Posterior cingulate gyrus (tissue), 11 donors: ENCODE results near the gene GSK3B.
A peak's percentile ranks its signal among the peaks of the same experiment; 100 is the strongest.
"Not testable (repeated sequence)": the region's sequence is repeated elsewhere in the genome, so short reads cannot be mapped to it uniquely, and the experiment has no call there.

Experiments
- DNase-seq, 10 donors: peaks; one replicate each; pipeline versions ENCODE4 v3.0.0 to v3.0.0-alpha.2; 2020 to 2021; ENCODE audit warnings: mixed read lengths in 3 of 10
- intact Hi-C: fragments of 100-400 bp; cut with DNase I; formaldehyde crosslinking; loops from one replicate; pipeline ENCODE4 v1.15.1; 2023

GSK3B gene

GRCh38 chr3:120059081-120059864 lies 35.0 kb downstream of the GSK3B start:
- no peak for DNase-seq
- intact Hi-C loops = no loop called here

- intact Hi-C loops = no loop called here
- DNase-seq = no peak
Observed at GRCh38 chr3:120057626-120058025, 36.6 kb downstream of the GSK3B start.

GRCh38 chr3:120057029-120057428 lies 37.2 kb downstream of the GSK3B start:
- intact Hi-C loops = no loop called here
- no peak for DNase-seq

- intact Hi-C loops = not testable (repeated sequence)
Observed at GRCh38 chr3:120053647-120054046, 40.6 kb downstream of the GSK3B start.

GRCh38 chr3:120052677-120053076 lies 41.6 kb downstream of the GSK3B start:
- no peak for DNase-seq

More at GRCh38 chr3:120053647-120054046, 40.6 kb downstream of the GSK3B start:
- DNase-seq = not testable (repeated sequence)

GRCh38 chr3:120052225-120052624 lies 42.0 kb downstream of the GSK3B start:
- intact Hi-C loops = no loop called here
- DNase-seq = no peak

More at GRCh38 chr3:120052677-120053076, 41.6 kb downstream of the GSK3B start:
- intact Hi-C loops = no loop called here

GRCh38 chr3:120051570-120051969 lies 42.7 kb downstream of the GSK3B start:
- intact Hi-C loops = not testable (repeated sequence)

GRCh38 chr3:120049881-120050539 lies 44.2 kb downstream of the GSK3B start:
- no peak for DNase-seq
- intact Hi-C loops = no loop called here

More at GRCh38 chr3:120051570-120051969, 42.7 kb downstream of the GSK3B start:
- not testable (repeated sequence) for DNase-seq

GRCh38 chr3:120049072-120049471 lies 45.2 kb downstream of the GSK3B start:
- intact Hi-C loops = no loop called here
- no peak for DNase-seq

- DNase-seq = no peak
- intact Hi-C loops = no loop called here
Observed at GRCh38 chr3:120048355-120049041, 45.7 kb downstream of the GSK3B start.

GRCh38 chr3:120047686-120048085 lies 46.6 kb downstream of the GSK3B start:
- intact Hi-C loops = no loop called here
- no peak for DNase-seq

- intact Hi-C loops = no loop called here
- DNase-seq = peak in 1 of 10 donors; percentile 84
Observed at GRCh38 chr3:120040813-120041377, 53.4 kb downstream of the GSK3B start.

- no peak for DNase-seq
- intact Hi-C loops = no loop called here
Observed at GRCh38 chr3:120039642-120040610, 54.3 kb downstream of the GSK3B start.

- no peak for DNase-seq
- intact Hi-C loops = no loop called here
Observed at GRCh38 chr3:120033596-120033995, 60.7 kb downstream of the GSK3B start.

- DNase-seq = no peak
- intact Hi-C loops = no loop called here
Observed at GRCh38 chr3:120031561-120031960, 62.7 kb downstream of the GSK3B start.

- no peak for DNase-seq
- intact Hi-C loops = no loop called here
Observed at GRCh38 chr3:120029749-120030148, 64.5 kb downstream of the GSK3B start.

- no peak for DNase-seq
- intact Hi-C loops = no loop called here
Observed at GRCh38 chr3:120028271-120029047, 65.8 kb downstream of the GSK3B start.

- DNase-seq = no peak
- intact Hi-C loops = no loop called here
Observed at GRCh38 chr3:120027226-120027625, 67.0 kb downstream of the GSK3B start.

GRCh38 chr3:120025520-120025919 lies 68.7 kb downstream of the GSK3B start:
- intact Hi-C loops = no loop called here
- DNase-seq = no peak
